ENCODE results near the gene GCHFR. TPM values are rescaled to one million over a fixed set of nuclear protein-coding genes. Genes with fewer than 3 reads are reported as not detected.

GCHFR gene
- 10 to 100 TPM; 26.4 to 43.6 TPM for total RNA-seq

DNA sequence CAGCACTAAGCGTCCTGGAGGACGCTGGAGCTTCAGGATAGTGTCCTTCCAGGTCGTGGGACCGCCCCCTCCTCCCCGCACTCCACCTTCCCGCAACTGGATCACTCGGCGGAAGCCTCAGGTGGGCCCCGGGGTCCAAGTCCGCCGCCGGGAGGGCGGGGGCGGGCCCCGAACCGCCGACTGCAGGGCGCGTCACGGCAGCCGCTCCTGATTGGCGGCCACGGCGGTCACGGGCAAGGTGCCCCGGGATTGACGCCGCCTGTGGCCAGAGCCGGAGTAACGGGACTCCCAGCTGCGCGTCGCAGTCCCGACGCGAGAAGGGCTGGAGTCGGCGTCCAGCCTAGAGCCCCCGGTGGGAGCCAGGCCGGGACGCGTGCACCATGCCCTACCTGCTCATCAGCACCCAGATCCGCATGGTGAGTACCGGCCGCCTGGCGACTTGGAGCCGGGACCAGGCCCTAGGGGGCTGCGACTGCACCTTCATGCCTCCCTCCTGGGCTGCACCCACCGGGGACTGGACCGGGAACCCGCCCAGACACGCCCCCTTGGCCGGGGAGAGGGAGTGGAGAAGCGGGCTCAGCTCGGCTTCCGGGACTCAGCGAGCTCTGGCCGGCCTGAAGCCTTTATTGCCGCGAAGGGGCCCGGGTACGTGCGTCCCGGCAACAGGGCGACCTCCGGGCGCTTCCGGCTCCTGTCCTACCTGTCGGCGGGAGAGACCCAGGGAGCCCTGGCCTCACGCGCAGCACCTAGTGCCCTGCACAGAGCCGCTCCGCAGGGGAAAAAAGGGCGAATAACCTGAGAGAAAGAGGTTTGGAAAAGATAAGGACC is at the start of gene GCHFR:
Gene GCHFR (plus strand): TSS at position 268 of the 828 bp plus-strand sequence. CDS start 113 bp downstream, at position 381.
- DNase-seq = peak; percentile 77 to 85 (median 82)
- peak; percentile 79 for ATAC-seq
- Histone ChIP-seq H3K4me3 (peak within 1 kb of the TSS; percentile 18 to 20), H3K27ac (peak within 1 kb of the TSS; percentile 72 to 94 (median 86)), H3K36me3 (replicated peaks in 1 of 2; ENCODE audit: insufficient read depth in 1 of 2, low read depth in 2 of 2) (no peaks in the 10 kb centered on the region), H3K4me1 (peaks cover 36% of the 10 kb centered on the region), H3K27me3 (no peaks in the 10 kb centered on the region), H3K9me3 (no peaks in the 10 kb centered on the region)
- intact Hi-C loops (cut with DNase I) = no loop called here
- 0 to 1% methylated on average over 11 to 75 of the region's 75 CpGs for WGBS, 2 donors
- TF ChIP-seq, protein P1, sequence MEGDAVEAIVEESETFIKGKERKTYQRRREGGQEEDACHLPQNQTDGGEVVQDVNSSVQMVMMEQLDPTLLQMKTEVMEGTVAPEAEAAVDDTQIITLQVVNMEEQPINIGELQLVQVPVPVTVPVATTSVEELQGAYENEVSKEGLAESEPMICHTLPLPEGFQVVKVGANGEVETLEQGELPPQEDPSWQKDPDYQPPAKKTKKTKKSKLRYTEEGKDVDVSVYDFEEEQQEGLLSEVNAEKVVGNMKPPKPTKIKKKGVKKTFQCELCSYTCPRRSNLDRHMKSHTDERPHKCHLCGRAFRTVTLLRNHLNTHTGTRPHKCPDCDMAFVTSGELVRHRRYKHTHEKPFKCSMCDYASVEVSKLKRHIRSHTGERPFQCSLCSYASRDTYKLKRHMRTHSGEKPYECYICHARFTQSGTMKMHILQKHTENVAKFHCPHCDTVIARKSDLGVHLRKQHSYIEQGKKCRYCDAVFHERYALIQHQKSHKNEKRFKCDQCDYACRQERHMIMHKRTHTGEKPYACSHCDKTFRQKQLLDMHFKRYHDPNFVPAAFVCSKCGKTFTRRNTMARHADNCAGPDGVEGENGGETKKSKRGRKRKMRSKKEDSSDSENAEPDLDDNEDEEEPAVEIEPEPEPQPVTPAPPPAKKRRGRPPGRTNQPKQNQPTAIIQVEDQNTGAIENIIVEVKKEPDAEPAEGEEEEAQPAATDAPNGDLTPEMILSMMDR (IDR thresholded peaks at IDR 0.05) = peak in 6 of 7 experiments; percentile 32 to 52 (median 42)
- peak; percentile 37 to 67 (median 62) for TF ChIP-seq POLR2A (IDR thresholded peaks at IDR 0.05)

GRCh38 chr15:40714144-40714543 is 49.7 kb upstream of the GCHFR start:
- TF ChIP-seq POLR2A (IDR thresholded peaks at IDR 0.05) = no peak
- TF ChIP-seq, protein P1 (IDR thresholded peaks at IDR 0.05) = no peak
- Histone ChIP-seq H3K4me1 (no peaks in the 10 kb centered on the region), H3K27me3 (no peaks in the 10 kb centered on the region), H3K4me3 (no peak overlapping the region), H3K36me3 (replicated peaks in 1 of 2; ENCODE audit: insufficient read depth in 1 of 2, low read depth in 2 of 2) (no peaks in the 10 kb centered on the region), H3K9me3 (no peaks in the 10 kb centered on the region), H3K27ac (no peak overlapping the region)
- no peak for DNase-seq
- 28 to 59% methylated on average over 2 of the region's 2 CpGs for WGBS, 2 donors
- ATAC-seq = no peak
- intact Hi-C loops (cut with DNase I) = no loop called here

GRCh38 chr15:40716165-40716564 is 47.7 kb upstream of the GCHFR start:
- H3K4me1 ChIP-seq = no peaks in the 10 kb centered on the region
- H3K9me3 ChIP-seq = no peaks in the 10 kb centered on the region
- TF ChIP-seq, protein P1 (IDR thresholded peaks at IDR 0.05) = no peak
- TF ChIP-seq POLR2A (IDR thresholded peaks at IDR 0.05) = no peak
- ATAC-seq (no peak), DNase-seq (no peak)
- H3K27me3 ChIP-seq = no peaks in the 10 kb centered on the region
- WGBS, 2 donors = 88 to 91% methylated on average over 6 of the region's 6 CpGs
- intact Hi-C loops (cut with DNase I) = no loop called here
- H3K4me3 ChIP-seq = no peak overlapping the region
- H3K27ac ChIP-seq = no peak overlapping the region
- no peaks in the 10 kb centered on the region for H3K36me3 ChIP-seq (replicated peaks in 1 of 2; ENCODE audit: insufficient read depth in 1 of 2, low read depth in 2 of 2)

DNA sequence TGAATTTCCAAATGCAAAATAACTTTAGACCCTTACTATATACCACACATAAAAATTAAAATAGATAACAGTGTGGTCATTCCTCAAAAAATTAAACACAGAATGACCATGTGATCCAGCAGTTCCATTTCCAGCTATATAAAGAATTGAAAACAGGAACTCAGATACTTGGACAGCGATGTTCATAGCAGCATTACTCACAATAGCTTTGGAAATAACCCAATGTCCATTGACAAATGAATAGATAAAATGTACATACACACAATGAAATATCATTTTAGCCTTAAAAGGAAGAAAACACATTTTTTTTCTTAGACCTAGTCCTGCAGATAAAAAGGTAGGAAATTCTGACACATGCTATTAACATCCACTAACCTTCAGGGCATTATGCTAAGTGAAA is 42.2 kb upstream of the GCHFR start:
- TF ChIP-seq, protein P1 (IDR thresholded peaks at IDR 0.05) = no peak
- TF ChIP-seq POLR2A (IDR thresholded peaks at IDR 0.05) = no peak
- intact Hi-C loops (cut with DNase I) = no loop called here
- Histone ChIP-seq H3K36me3 (replicated peaks in 1 of 2; ENCODE audit: insufficient read depth in 1 of 2, low read depth in 2 of 2) (no peaks in the 10 kb centered on the region), H3K27me3 (no peaks in the 10 kb centered on the region), H3K27ac (no peak overlapping the region), H3K4me1 (no peaks in the 10 kb centered on the region), H3K9me3 (no peaks in the 10 kb centered on the region), H3K4me3 (no peak overlapping the region)
- no peak for ATAC-seq
- no peak for DNase-seq
- WGBS, 2 donors = 77 to 85% methylated on average over 1 of the region's 1 CpG
